ENCODE data around the gene IQCH.

IQCH gene

GRCh38 chr15:67254238-67255175, at the start of gene IQCH, which contains the start of gene AAGAB:
Gene IQCH, plus strand, starts transcription at chr15:67254786. Its CDS starts 111 bp downstream, at chr15:67254897.
Gene AAGAB, minus strand, starts transcription at chr15:67254661. Its CDS starts 30 bp downstream, at chr15:67254631.
- no peaks in the 10 kb centered on the region for H3K36me3 ChIP-seq (ENCODE audit: insufficient read depth, low read length)
- no peak for DNase-seq (ENCODE audit: low read depth, low spot score)
- TF ChIP-seq POLR2AphosphoS5 (IDR thresholded peaks at IDR 0.05; ENCODE audit: borderline replicate concordance, low read depth, low read length) = peak; percentile 77
- peak; percentile 34 for TF ChIP-seq FOXP2 (optimal IDR thresholded peaks at IDR 0.05; ENCODE audit: control extremely low read depth, extremely low read length, insufficient read depth)
- no peak for TF ChIP-seq EZH2 (IDR thresholded peaks at IDR 0.05)
- H3K4me3 ChIP-seq = peak within 1 kb of the TSS; percentile 90
- H3K9me3 ChIP-seq (ENCODE audit: low read depth, low read length) = no peaks in the 10 kb centered on the region
- no peak within 1 kb of the TSS; the same call in 1 of the 2 replicates for H3K27ac ChIP-seq
- H3K9ac ChIP-seq (ENCODE audit: insufficient read length) = peak within 1 kb of the TSS; percentile 85

GRCh38 chr15:67207555-67208207, 46.9 kb upstream of the IQCH start:
- no peak overlapping the region for H3K4me3 ChIP-seq
- H3K9me3 ChIP-seq (ENCODE audit: low read depth, low read length) = no peaks in the 10 kb centered on the region
- H3K27ac ChIP-seq = no peak overlapping the region
- no peak for DNase-seq (ENCODE audit: low read depth, low spot score)
- TF ChIP-seq FOXP2 (optimal IDR thresholded peaks at IDR 0.05; ENCODE audit: control extremely low read depth, extremely low read length, insufficient read depth) (no peak), EZH2 (IDR thresholded peaks at IDR 0.05) (no peak), POLR2AphosphoS5 (IDR thresholded peaks at IDR 0.05; ENCODE audit: borderline replicate concordance, low read depth, low read length) (no peak)
- peaks cover 23% of the 10 kb centered on the region for H3K36me3 ChIP-seq (ENCODE audit: insufficient read depth, low read length)
- no peak overlapping the region for H3K9ac ChIP-seq (ENCODE audit: insufficient read length)

DNA sequence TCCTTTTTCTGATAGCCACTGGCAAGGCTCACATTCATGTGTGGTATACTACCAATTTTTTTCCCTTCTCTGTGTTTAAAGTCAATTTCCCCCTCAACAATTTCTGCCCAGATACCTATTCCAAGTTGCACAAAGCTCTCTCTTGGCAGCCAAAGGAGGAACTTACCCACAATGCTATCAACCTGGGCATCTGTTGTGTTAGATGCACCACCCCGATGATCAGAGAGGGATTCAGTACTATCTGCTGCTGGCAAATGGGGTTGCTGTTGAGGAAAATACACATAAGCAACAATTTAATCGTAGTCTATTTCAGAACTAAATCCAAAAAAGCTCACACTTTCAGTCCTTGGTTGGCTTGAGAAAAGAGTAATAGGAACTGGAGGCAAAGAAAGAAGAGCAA, 46.2 kb upstream of the IQCH start:
- Histone ChIP-seq H3K27ac (no peak overlapping the region), H3K9me3 (ENCODE audit: low read depth, low read length) (no peaks in the 10 kb centered on the region), H3K4me3 (no peak overlapping the region), H3K36me3 (ENCODE audit: insufficient read depth, low read length) (peaks cover 23% of the 10 kb centered on the region), H3K9ac (ENCODE audit: insufficient read length) (no peak overlapping the region)
- DNase-seq (ENCODE audit: low read depth, low spot score) = no peak
- TF ChIP-seq EZH2 (IDR thresholded peaks at IDR 0.05) = no peak
- no peak for TF ChIP-seq POLR2AphosphoS5 (IDR thresholded peaks at IDR 0.05; ENCODE audit: borderline replicate concordance, low read depth, low read length)
- TF ChIP-seq FOXP2 (optimal IDR thresholded peaks at IDR 0.05; ENCODE audit: control extremely low read depth, extremely low read length, insufficient read depth) = no peak

DNA sequence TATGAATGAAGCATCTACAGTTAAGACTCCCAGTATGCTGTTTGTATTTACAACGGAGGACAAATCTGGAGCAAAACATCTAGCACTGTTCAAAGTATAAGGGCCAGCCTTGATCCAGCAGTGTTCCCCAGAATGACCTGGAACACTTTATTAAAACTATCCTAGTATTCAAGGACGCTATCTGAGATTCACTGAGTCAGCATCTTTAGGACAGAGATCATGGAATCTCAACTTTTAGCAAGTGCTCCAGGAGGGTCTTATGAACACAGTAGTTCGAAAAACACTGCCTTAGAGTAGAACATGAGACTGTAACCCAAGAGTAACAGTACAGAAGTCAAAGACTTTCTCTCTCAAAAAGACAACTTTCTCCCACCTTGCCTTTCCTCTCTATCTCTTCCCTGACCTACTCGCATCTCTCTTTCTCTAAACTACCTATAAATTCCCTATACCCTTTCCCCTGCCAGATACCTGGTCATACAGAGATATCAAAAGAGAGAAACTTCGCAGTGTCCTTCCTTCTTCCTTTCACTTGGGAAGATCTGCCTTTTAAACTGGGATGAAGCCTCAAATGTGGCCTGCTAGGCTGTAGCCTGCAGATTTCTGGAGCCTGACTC, 43.9 kb upstream of the IQCH start:
- no peak overlapping the region for H3K9ac ChIP-seq (ENCODE audit: insufficient read length)
- peaks cover 23% of the 10 kb centered on the region for H3K36me3 ChIP-seq (ENCODE audit: insufficient read depth, low read length)
- H3K27ac ChIP-seq = no peak overlapping the region
- no peak overlapping the region for H3K4me3 ChIP-seq
- H3K9me3 ChIP-seq (ENCODE audit: low read depth, low read length) = no peaks in the 10 kb centered on the region
- DNase-seq (ENCODE audit: low read depth, low spot score) = no peak
- TF ChIP-seq POLR2AphosphoS5 (IDR thresholded peaks at IDR 0.05; ENCODE audit: borderline replicate concordance, low read depth, low read length) (no peak), FOXP2 (optimal IDR thresholded peaks at IDR 0.05; ENCODE audit: control extremely low read depth, extremely low read length, insufficient read depth) (no peak), EZH2 (IDR thresholded peaks at IDR 0.05) (no peak)

DNA sequence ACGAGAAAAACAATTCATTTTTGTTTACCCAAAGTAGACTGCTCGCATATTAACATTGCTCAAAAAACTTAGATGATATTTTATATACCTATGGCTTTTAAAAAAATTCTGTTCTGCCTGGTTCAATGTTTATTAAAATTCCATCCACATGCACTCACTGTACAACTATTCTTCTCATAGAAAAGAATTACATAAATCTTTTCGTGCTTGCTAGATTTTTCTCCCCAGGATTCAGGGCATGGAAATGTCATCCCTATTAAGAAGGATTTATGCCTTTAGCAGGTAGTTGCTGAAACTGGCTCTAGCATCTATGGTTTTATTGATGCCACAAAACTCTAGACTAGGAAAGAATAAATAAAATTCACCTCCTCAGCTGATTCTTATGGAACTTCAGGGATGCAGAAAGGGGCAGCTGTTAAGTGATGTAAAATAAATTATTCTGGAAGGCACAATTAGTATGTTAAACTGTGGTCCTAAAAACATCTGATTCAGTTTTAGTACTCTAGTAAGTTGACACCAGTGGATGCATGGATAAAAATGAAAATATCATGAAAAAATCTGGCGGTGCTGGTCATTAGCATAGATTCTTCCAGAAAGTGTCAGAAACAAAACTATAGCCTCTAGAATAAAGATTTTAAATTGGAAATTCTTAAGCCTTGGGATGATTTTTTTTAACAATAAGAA, 41.8 kb upstream of the IQCH start:
- TF ChIP-seq FOXP2 (optimal IDR thresholded peaks at IDR 0.05; ENCODE audit: control extremely low read depth, extremely low read length, insufficient read depth) = no peak
- no peak overlapping the region for H3K4me3 ChIP-seq
- H3K36me3 ChIP-seq (ENCODE audit: insufficient read depth, low read length) = peaks cover 17% of the 10 kb centered on the region
- no peak overlapping the region for H3K27ac ChIP-seq
- DNase-seq (ENCODE audit: low read depth, low spot score) = no peak
- H3K9ac ChIP-seq (ENCODE audit: insufficient read length) = no peak overlapping the region
- H3K9me3 ChIP-seq (ENCODE audit: low read depth, low read length) = no peaks in the 10 kb centered on the region

- no peak overlapping the region for H3K27ac ChIP-seq
- no peak overlapping the region for H3K9ac ChIP-seq (ENCODE audit: insufficient read length)
- no peak for TF ChIP-seq POLR2AphosphoS5 (IDR thresholded peaks at IDR 0.05; ENCODE audit: borderline replicate concordance, low read depth, low read length)
- no peak for TF ChIP-seq EZH2 (IDR thresholded peaks at IDR 0.05)
- no peak for TF ChIP-seq FOXP2 (optimal IDR thresholded peaks at IDR 0.05; ENCODE audit: control extremely low read depth, extremely low read length, insufficient read depth)
Measured at GRCh38 chr15:67215102-67215501, 39.5 kb upstream of the IQCH start.

GRCh38 chr15:67216859-67217258, 37.7 kb upstream of the IQCH start:
- Histone ChIP-seq H3K4me3 (no peak overlapping the region), H3K27ac (no peak overlapping the region), H3K9ac (ENCODE audit: insufficient read length) (no peak overlapping the region), H3K9me3 (ENCODE audit: low read depth, low read length) (no peaks in the 10 kb centered on the region), H3K36me3 (ENCODE audit: insufficient read depth, low read length) (no peaks in the 10 kb centered on the region)
- no peak for DNase-seq (ENCODE audit: low read depth, low spot score)
- TF ChIP-seq POLR2AphosphoS5 (IDR thresholded peaks at IDR 0.05; ENCODE audit: borderline replicate concordance, low read depth, low read length) (no peak), EZH2 (IDR thresholded peaks at IDR 0.05) (no peak), FOXP2 (optimal IDR thresholded peaks at IDR 0.05; ENCODE audit: control extremely low read depth, extremely low read length, insufficient read depth) (no peak)

More at GRCh38 chr15:67215102-67215501, 39.5 kb upstream of the IQCH start:
- Histone ChIP-seq H3K36me3 (ENCODE audit: insufficient read depth, low read length) (no peaks in the 10 kb centered on the region), H3K4me3 (no peak overlapping the region), H3K9me3 (ENCODE audit: low read depth, low read length) (no peaks in the 10 kb centered on the region)
- no peak for DNase-seq (ENCODE audit: low read depth, low spot score)
